Endodermal cell (in vitro differentiated cells): ENCODE data around the gene GDF2. TPM values are rescaled to one million over a fixed set of nuclear protein-coding genes. Genes with fewer than 3 reads are reported as not detected.

Experiments used
- DNase-seq: peaks from one replicate; pipeline ENCODE4 v3.0.0-alpha.2; 2017
- H3K27ac ChIP-seq: 2 replicates; pipeline ENCODE4 v1.5.1; 2013; ENCODE audit warnings: mild to moderate bottlenecking, low read depth, low read length, moderate library complexity
- H3K27me3 ChIP-seq: 2 replicates; pipeline ENCODE4 v1.6.1; 2013; ENCODE audit warnings: mild to moderate bottlenecking, low read length, moderate library complexity; ENCODE audit not compliant: insufficient read depth, control insufficient read depth, poor library complexity, severe bottlenecking
- H3K36me3 ChIP-seq: 2 replicates; pipeline ENCODE4 v1.7.0; 2013; ENCODE audit warnings: mild to moderate bottlenecking, low read length, moderate library complexity; ENCODE audit not compliant: control insufficient read depth, insufficient read depth
- H3K4me1 ChIP-seq: one replicate; pipeline ENCODE4 v1.7.0; 2013; ENCODE audit warnings: low read length; ENCODE audit not compliant: control insufficient read depth, insufficient read depth
- H3K4me3 ChIP-seq: 2 replicates; pipeline ENCODE4 v1.5.1; 2013; ENCODE audit warnings: mild to moderate bottlenecking, low read length, moderate library complexity
- H3K9ac ChIP-seq: 2 replicates; pipeline ENCODE4 v1.6.1; 2013; ENCODE audit warnings: mild to moderate bottlenecking, low read length, moderate library complexity; ENCODE audit not compliant: poor library complexity, severe bottlenecking; ENCODE audit errors: extremely low read depth
- H3K9me3 ChIP-seq: 2 replicates; pipeline ENCODE4 v1.6.1; 2013; ENCODE audit warnings: mild to moderate bottlenecking, low read length, moderate library complexity; ENCODE audit not compliant: control insufficient read depth
- H3K27ac Mint-ChIP-seq: 2 replicates; pipeline ENCODE4 v1.8.0; 2020; ENCODE audit warnings: mixed read lengths
- H3K27me3 Mint-ChIP-seq: 2 replicates; pipeline ENCODE4 v1.8.0; 2021; ENCODE audit warnings: mild to moderate bottlenecking, mixed read lengths; ENCODE audit not compliant: insufficient read depth
- H3K36me3 Mint-ChIP-seq: 2 replicates; pipeline ENCODE4 v1.8.0; 2020; ENCODE audit warnings: low read depth, mixed read lengths
- H3K4me1 Mint-ChIP-seq: 2 replicates; pipeline ENCODE4 v1.8.0; 2020; ENCODE audit warnings: mixed read lengths
- H3K4me3 Mint-ChIP-seq: 2 replicates; pipeline ENCODE4 v1.8.0; 2020; ENCODE audit warnings: mild to moderate bottlenecking, moderate library complexity, mixed read lengths
- H3K9me3 Mint-ChIP-seq: 2 replicates; pipeline ENCODE4 v1.8.0; 2020; ENCODE audit warnings: mild to moderate bottlenecking, mixed read lengths
- WGBS, 2 experiments: methylation state at CpG; one replicate each; pipeline versions ENCODE4 v1.1.5 to v1.1.7; 2013; ENCODE audit warnings: missing lambda C conversion rate in 2 of 2, mixed read lengths in 1 of 2; ENCODE audit not compliant: insufficient coverage in 1 of 2, insufficient read length in 1 of 2; 5-methylcytosine and 5-hydroxymethylcytosine counted together
- total RNA-seq, 2 donors: library from RNA; stranded (reverse); fragmentation: NEBNext Ultra II Directional in 1 of 2; extraction: Animal tissue kit (Norgen Biotek cat#: 25700) in 1 of 2; gene quantifications; 2 replicates in 1 of 2; 3 replicates in 1 of 2; pipeline ENCODE4 v1.2.1, GENCODE V29; 2021
- TF ChIP-seq, protein P1 (sequence below): fragments of 200-600 bp; sonication (generic); conservative IDR thresholded peaks from 2 replicates; pipeline ENCODE4 v1.5.0; 2021; ENCODE audit warnings: antibody characterized with exemption, mild to moderate bottlenecking

GDF2 gene
- total RNA-seq, 2 donors from 2014 or later: not detected

DNA sequence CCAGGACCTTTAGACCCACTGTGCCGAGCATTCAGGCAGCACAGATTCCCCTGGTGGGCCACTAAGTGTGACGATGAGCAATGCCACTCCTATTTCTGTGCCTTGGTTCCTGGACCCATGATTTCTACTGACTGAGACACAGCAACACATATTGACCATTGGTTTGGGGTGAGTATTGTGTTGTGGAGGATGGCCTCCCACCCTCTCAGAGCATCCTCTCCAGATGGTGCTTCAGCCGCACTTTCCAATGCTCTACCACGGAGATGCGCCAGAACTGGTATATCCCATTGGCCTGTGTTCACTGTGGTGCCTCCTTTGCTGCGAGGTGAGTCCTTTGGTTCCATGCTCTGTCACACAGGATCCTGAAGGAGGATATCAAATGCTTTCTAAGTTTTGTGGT is 32.3 kb upstream of the GDF2 start:
- no peak overlapping the region for H3K4me3 ChIP-seq
- H3K36me3 ChIP-seq: no peaks in the 10 kb centered on the region
- H3K27ac ChIP-seq: no peak overlapping the region
- H3K27me3 ChIP-seq: peaks cover under 1% of the 10 kb centered on the region
- H3K9ac ChIP-seq: no peak overlapping the region
- H3K4me3 Mint-ChIP-seq: no peak overlapping the region
- no peaks in the 10 kb centered on the region for H3K4me1 Mint-ChIP-seq
- WGBS, 2 experiments: 94 to 100% methylated on average over 3 to 6 of the region's 6 CpGs
- H3K27ac Mint-ChIP-seq: no peak overlapping the region
- no peaks in the 10 kb centered on the region for H3K9me3 Mint-ChIP-seq
- peaks cover 27% of the 10 kb centered on the region for H3K27me3 Mint-ChIP-seq
- TF ChIP-seq, protein P1, sequence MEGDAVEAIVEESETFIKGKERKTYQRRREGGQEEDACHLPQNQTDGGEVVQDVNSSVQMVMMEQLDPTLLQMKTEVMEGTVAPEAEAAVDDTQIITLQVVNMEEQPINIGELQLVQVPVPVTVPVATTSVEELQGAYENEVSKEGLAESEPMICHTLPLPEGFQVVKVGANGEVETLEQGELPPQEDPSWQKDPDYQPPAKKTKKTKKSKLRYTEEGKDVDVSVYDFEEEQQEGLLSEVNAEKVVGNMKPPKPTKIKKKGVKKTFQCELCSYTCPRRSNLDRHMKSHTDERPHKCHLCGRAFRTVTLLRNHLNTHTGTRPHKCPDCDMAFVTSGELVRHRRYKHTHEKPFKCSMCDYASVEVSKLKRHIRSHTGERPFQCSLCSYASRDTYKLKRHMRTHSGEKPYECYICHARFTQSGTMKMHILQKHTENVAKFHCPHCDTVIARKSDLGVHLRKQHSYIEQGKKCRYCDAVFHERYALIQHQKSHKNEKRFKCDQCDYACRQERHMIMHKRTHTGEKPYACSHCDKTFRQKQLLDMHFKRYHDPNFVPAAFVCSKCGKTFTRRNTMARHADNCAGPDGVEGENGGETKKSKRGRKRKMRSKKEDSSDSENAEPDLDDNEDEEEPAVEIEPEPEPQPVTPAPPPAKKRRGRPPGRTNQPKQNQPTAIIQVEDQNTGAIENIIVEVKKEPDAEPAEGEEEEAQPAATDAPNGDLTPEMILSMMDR: no peak
- no peaks in the 10 kb centered on the region for H3K9me3 ChIP-seq
- H3K36me3 Mint-ChIP-seq: no peaks in the 10 kb centered on the region
- no peaks in the 10 kb centered on the region for H3K4me1 ChIP-seq
- no peak for DNase-seq

DNA sequence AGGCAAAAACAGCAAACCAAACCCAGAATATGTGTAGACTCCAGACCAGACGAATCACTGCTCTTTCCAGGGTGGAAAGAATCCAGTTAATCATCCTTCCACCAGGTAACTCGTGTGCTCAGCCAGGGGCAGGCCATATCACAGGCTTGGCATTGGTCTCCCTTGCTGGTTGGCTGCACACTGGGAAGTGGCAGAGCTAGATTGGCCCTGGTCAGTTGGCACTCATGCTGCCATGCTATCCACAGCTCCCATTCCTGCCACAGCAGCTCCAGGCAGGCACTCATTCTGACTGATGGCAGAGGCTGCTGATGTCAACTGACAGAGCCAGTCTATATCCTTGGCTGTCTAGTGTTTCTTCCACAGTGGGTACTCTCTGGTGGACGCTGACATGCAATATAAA is 31.9 kb upstream of the GDF2 start:
- Histone ChIP-seq H3K4me1 (no peaks in the 10 kb centered on the region), H3K27ac (no peak overlapping the region), H3K9ac (no peak overlapping the region), H3K4me3 (no peak overlapping the region), H3K27me3 (peaks cover 4% of the 10 kb centered on the region), H3K9me3 (no peaks in the 10 kb centered on the region), H3K36me3 (no peaks in the 10 kb centered on the region)
- no peaks in the 10 kb centered on the region for H3K4me1 Mint-ChIP-seq
- no peak for DNase-seq
- TF ChIP-seq, protein P1: no peak
- no peak overlapping the region for H3K27ac Mint-ChIP-seq
- no peaks in the 10 kb centered on the region for H3K9me3 Mint-ChIP-seq
- H3K4me3 Mint-ChIP-seq: no peak overlapping the region
- peaks cover 27% of the 10 kb centered on the region for H3K27me3 Mint-ChIP-seq
- 83 to 88% methylated on average over 3 of the region's 3 CpGs for WGBS, 2 experiments
- no peaks in the 10 kb centered on the region for H3K36me3 Mint-ChIP-seq

DNA sequence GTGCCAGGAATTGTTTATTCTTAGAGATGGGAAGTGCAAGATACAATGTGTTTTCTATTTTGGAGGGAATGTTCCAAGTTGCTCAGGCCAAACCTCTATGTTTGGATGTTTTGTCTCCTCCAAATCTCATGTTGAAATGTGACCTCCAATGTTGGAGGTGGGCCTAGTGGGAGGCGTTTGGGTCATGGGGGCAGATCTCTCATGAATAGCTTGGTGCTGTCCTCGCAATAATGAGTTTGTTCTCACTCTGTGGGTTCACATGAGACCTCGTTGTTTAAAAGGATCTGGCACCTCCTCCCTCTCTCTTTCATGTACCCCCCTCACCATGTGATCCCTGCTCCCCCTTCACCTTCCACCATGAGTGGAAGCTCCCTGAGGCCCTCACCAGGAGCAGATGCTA is 30.6 kb upstream of the GDF2 start:
- no peak overlapping the region for H3K4me3 Mint-ChIP-seq
- TF ChIP-seq, protein P1: no peak
- no peak overlapping the region for H3K27ac Mint-ChIP-seq
- peaks cover 16% of the 10 kb centered on the region for H3K27me3 Mint-ChIP-seq
- H3K9ac ChIP-seq: no peak overlapping the region
- DNase-seq: no peak
- no peaks in the 10 kb centered on the region for H3K9me3 Mint-ChIP-seq
- no peaks in the 10 kb centered on the region for H3K9me3 ChIP-seq
- peaks cover 12% of the 10 kb centered on the region for H3K27me3 ChIP-seq
- H3K36me3 ChIP-seq: no peaks in the 10 kb centered on the region
- H3K4me1 ChIP-seq: no peaks in the 10 kb centered on the region
- H3K36me3 Mint-ChIP-seq: no peaks in the 10 kb centered on the region
- H3K27ac ChIP-seq: no peak overlapping the region
- no peaks in the 10 kb centered on the region for H3K4me1 Mint-ChIP-seq
- H3K4me3 ChIP-seq: no peak overlapping the region
- WGBS, 2 experiments: 90% methylated on average over 3 of the region's 3 CpGs; no CpG with 5 or more reads in 1 of the 2 experiments
